Uterus (tissue), 4 donors: ENCODE results near the gene TRIAP1. TPM values are rescaled to one million over a fixed set of nuclear protein-coding genes. Genes with fewer than 3 reads are reported as not detected.

Experiments
- DNase-seq, 2 donors: peaks; one replicate each; pipeline ENCODE4 v3.0.0-alpha.2; 2019 to 2020
- H3K27ac ChIP-seq, 2 donors: fragments of 200-600 bp; sonication (generic); 1 replicate in 1 of 2; 2 replicates in 1 of 2; pipeline ENCODE4 v1.5.1; 2016 to 2018
- H3K27me3 ChIP-seq, 2 donors: fragments of 200-600 bp; sonication (generic); one replicate each; pipeline ENCODE4 v1.5.1; 2018 to 2019; ENCODE audit warnings: control low read depth in 1 of 2
- H3K36me3 ChIP-seq, 2 donors: fragments of 200-600 bp; sonication (generic); one replicate each; pipeline ENCODE4 v1.5.1; 2019; ENCODE audit warnings: control low read depth in 1 of 2
- H3K4me1 ChIP-seq, 2 donors: fragments of 200-600 bp; sonication (generic); one replicate each; pipeline ENCODE4 v1.5.1; 2018 to 2019; ENCODE audit warnings: control low read depth in 1 of 2
- H3K4me3 ChIP-seq, 2 donors: fragments of 200-600 bp; sonication (generic); 1 replicate in 1 of 2; 2 replicates in 1 of 2; pipeline ENCODE4 v1.5.1; 2018 to 2019; ENCODE audit warnings: mild to moderate bottlenecking in 1 of 2
- H3K9me3 ChIP-seq, 2 donors: fragments of 200-600 bp; sonication (generic); one replicate each; pipeline ENCODE4 v1.5.1; 2019; ENCODE audit warnings: control low read depth in 1 of 2
- POLR2A ChIP-seq, 2 donors: fragments of 450-650 bp; IDR thresholded peaks; one replicate each; pipeline ENCODE4 v1.6.1; 2016; ENCODE audit warnings: antibody characterized with exemption in 2 of 2, mild to moderate bottlenecking in 1 of 2, moderate library complexity in 1 of 2
- intact Hi-C: fragments of 100-400 bp; cut with DNase I; formaldehyde crosslinking; loops from one replicate; pipeline ENCODE4 v1.15.1; 2023; ENCODE audit warnings: low total_unique reads
- total RNA-seq, 4 donors: library from RNA; depleted of rRNA in 3 of 4; stranded (reverse); fragments of >200 nt in 3 of 4; gene quantifications; one replicate each; pipeline versions ENCODE4 v1.1.0 to v1.2.4, GENCODE V29; 2014 to 2023
- TF ChIP-seq, protein P1 (sequence below), 4 experiments: fragments of 200-600 bp in 2 of 4; fragments of 450-650 bp in 2 of 4; sonication (generic) in 2 of 4; IDR thresholded peaks; one replicate each; pipeline ENCODE4 v1.5.1; 2016 to 2019; ENCODE audit warnings: antibody characterized with exemption in 4 of 4, mild to moderate bottlenecking in 2 of 4, moderate library complexity in 1 of 4
- donor health status: DM: yes; HTN: yes; CAD: no.

The TRIAP1 gene
- total RNA-seq, 4 donors from 2014 or later = 1.2 to 16.8 (median 8.0) TPM

DNA sequence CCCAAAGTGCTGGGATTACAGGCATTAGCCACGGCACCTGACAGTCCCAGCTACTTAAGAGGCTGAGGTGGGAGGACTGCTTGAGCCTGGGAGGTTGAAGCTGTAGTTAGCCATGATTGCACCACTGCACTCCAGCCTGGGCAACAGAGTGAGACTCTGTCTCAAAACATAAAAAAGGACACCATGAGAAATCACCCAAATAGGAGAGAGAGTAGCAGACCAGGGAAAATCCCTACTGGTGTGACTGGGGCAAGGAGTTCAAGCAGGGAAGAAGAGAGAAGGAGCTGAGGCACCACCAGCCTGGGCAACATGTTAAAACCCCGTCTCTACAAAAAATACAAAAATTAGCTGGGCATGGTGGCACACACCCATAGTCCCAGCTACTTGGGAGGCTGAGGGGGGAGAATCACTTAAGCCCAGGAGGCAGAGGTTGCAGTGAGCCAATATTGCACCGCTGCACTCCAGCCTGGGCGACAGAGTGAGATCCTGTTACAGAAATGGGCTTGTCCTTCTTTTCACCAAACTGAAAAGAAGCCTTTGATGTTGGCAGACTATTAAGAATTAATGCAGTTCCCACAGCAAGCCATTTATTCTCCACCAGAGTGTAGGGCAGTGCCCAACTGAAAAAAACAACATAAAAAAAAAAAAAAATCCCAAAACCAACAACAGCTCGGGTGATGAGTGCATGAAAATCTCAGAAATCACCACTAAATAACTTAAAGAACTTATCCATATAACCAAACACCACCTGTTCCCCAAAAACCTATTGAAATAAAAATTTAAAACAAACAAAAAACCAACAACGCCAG lies 27.8 kb upstream of the TRIAP1 start:
- intact Hi-C loops = no loop called here
- TF ChIP-seq POLR2A (IDR thresholded peaks at IDR 0.05) = no peak
- TF ChIP-seq, protein P1, sequence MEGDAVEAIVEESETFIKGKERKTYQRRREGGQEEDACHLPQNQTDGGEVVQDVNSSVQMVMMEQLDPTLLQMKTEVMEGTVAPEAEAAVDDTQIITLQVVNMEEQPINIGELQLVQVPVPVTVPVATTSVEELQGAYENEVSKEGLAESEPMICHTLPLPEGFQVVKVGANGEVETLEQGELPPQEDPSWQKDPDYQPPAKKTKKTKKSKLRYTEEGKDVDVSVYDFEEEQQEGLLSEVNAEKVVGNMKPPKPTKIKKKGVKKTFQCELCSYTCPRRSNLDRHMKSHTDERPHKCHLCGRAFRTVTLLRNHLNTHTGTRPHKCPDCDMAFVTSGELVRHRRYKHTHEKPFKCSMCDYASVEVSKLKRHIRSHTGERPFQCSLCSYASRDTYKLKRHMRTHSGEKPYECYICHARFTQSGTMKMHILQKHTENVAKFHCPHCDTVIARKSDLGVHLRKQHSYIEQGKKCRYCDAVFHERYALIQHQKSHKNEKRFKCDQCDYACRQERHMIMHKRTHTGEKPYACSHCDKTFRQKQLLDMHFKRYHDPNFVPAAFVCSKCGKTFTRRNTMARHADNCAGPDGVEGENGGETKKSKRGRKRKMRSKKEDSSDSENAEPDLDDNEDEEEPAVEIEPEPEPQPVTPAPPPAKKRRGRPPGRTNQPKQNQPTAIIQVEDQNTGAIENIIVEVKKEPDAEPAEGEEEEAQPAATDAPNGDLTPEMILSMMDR (IDR thresholded peaks at IDR 0.05) = no peak
- Histone ChIP-seq H3K36me3 (no peaks in the 10 kb centered on the region), H3K27ac (peak overlapping the region; percentile 4 to 25), H3K27me3 (no peaks in the 10 kb centered on the region), H3K4me3 (no peak overlapping the region), H3K4me1 (peaks cover 0 to 10% of the 10 kb centered on the region in 2 donors), H3K9me3 (no peaks in the 10 kb centered on the region)
- no peak for DNase-seq

DNA sequence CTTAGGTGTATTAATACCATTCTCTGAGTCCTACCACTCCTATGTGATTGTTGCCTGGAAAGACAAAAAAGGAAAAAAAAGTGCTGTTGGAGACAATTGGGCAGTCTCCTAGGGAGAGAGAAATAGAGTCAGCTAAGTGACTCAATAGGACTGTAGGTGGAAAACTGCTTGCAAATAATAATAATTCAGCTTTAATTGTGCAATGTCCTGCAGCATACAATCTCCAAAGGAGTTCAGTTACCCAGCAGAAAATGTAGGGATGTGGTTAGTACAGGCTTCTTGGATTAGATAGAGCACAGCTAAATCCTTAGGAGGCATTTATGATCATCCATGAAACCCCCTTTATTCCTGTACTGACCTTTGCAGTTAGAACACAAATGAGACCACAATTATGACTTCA lies 26.3 kb upstream of the TRIAP1 start:
- Histone ChIP-seq H3K4me3 (no peak overlapping the region), H3K27ac (no peak overlapping the region), H3K36me3 (no peaks in the 10 kb centered on the region), H3K27me3 (no peaks in the 10 kb centered on the region), H3K4me1 (peaks cover 0 to 17% of the 10 kb centered on the region in 2 donors), H3K9me3 (no peaks in the 10 kb centered on the region)
- DNase-seq = no peak
- intact Hi-C loops = no loop called here
- TF ChIP-seq POLR2A (IDR thresholded peaks at IDR 0.05) = no peak
- TF ChIP-seq, protein P1 (IDR thresholded peaks at IDR 0.05) = no peak

DNA sequence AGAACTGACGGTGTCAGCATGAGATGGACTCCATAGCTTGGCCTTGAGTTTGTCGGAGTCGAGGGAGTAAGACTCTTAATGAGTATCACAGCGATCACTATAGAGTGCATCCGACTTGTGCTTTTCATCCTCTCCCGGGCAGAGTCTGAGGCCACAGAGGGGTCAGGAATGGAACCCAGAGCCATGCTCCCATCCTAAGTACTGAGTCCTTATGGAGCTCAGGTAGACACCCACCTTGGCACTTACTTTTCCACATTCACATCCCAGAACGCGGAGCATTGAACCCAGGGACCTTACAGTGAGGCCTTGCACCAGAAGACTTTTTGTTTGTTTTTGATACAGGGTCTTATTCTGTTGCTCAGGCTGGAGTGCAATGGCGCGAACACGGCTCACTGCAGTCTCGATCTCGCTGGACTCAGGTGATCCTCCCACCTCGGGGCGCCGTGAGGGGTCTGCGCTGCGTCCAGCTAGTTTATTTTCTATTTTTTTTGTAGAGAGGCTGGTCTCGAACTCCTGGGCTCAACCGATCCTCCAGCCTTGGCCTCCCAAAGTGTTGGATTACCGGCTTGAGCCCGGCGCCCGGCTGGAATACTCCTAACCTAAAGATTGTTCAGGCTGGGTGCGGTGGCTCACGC lies 24.1 kb upstream of the TRIAP1 start:
- TF ChIP-seq, protein P1 (IDR thresholded peaks at IDR 0.05) = no peak
- no peak for TF ChIP-seq POLR2A (IDR thresholded peaks at IDR 0.05)
- Histone ChIP-seq H3K27ac (peak overlapping the region; percentile 89 to 92), H3K36me3 (no peaks in the 10 kb centered on the region), H3K27me3 (no peaks in the 10 kb centered on the region), H3K4me3 (peak overlapping the region; percentile 75 to 89), H3K4me1 (peaks cover 0 to 22% of the 10 kb centered on the region in 2 donors), H3K9me3 (no peaks in the 10 kb centered on the region)
- peak in 1 of 2 donors; percentile 19 for DNase-seq
- intact Hi-C loops = no loop called here

DNA sequence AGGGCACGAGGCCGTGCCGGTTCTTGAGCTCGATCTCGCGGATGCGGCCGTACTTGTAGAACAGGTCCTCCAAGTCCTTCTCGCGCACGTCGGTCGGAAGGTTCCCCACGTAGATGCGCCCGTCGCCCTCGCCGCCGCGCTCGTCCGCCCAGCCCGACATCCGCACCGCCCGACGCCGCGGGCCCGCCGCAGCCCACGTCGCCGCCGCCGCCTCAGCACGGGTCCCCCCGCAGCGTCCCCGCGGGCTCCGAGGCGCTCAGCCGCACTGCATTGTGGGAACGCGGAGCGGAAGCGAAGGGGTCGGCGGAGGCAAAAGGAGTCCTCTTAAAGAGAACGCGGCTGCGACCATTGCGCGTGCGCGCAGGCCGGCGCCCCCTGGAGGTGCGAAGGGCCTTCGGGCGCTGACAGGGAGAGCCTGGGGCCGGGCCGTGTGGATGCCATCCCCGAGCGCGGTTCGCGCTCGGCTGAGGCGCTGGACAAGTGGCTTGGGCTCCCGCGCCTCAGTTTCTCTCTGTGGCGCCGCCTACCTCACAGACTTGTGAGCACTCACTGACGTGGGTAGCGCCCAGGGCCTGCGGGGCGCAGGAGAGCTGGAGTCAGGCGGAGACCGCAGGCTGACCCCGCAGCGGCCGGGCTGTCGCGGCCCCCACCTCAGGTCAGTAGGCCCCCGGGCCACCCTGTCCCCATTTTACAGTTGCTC lies 23.4 kb upstream of the TRIAP1 start, which contains the start of gene SRSF9:
SRSF9 (minus strand) TSS at position 299 of the 700 bp plus-strand sequence; CDS start at position 160, 139 bp downstream.
- Histone ChIP-seq H3K4me1 (peaks cover 0 to 22% of the 10 kb centered on the region in 2 donors), H3K36me3 (no peaks in the 10 kb centered on the region), H3K9me3 (no peaks in the 10 kb centered on the region), H3K4me3 (peak within 1 kb of the TSS; percentile 75 to 89), H3K27ac (peak within 1 kb of the TSS; percentile 89 to 92), H3K27me3 (no peaks in the 10 kb centered on the region)
- intact Hi-C loops = no loop called here
- DNase-seq = peak; percentile 94 to 95
- TF ChIP-seq POLR2A (IDR thresholded peaks at IDR 0.05) = peak; percentile 44 to 86
- TF ChIP-seq, protein P1 (IDR thresholded peaks at IDR 0.05) = peak; percentile 86 to 97 (median 96)
